ENCODE measurements around the gene ZNF283.

Gene ZNF283

DNA sequence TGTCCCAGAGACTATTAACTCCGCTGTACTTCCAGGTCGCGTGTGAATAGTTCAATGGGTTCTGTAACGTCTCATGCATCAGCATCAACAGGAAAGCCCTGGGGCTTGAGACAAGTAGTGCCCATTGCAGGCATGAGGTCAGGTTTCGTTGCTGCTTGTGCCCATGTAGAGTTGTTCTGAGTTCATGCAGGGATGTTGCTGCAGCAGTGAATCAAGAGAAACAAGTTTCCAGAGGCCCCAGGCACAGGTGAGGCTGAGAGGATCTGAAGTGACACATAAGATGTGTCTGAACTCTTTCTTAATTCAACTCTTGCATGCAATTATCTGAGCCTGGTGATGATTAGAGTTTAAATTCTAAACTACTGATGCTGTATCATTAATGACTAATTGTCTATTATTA, 8.6 kb upstream of the ZNF283 start (continued):
- TF ChIP-seq, protein P1, sequence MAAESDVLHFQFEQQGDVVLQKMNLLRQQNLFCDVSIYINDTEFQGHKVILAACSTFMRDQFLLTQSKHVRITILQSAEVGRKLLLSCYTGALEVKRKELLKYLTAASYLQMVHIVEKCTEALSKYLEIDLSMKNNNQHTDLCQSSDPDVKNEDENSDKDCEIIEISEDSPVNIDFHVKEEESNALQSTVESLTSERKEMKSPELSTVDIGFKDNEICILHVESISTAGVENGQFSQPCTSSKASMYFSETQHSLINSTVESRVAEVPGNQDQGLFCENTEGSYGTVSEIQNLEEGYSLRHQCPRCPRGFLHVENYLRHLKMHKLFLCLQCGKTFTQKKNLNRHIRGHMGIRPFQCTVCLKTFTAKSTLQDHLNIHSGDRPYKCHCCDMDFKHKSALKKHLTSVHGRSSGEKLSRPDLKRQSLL (tag by site-specific recombination; IDR thresholded peaks at IDR 0.05): no peak
- TF ChIP-seq MEIS1 (CRISPR knock-in tag; IDR thresholded peaks at IDR 0.05; ENCODE audit: borderline replicate concordance) (no peak), ZNF580 (tag by site-specific recombination; IDR thresholded peaks at IDR 0.05) (no peak)

DNA sequence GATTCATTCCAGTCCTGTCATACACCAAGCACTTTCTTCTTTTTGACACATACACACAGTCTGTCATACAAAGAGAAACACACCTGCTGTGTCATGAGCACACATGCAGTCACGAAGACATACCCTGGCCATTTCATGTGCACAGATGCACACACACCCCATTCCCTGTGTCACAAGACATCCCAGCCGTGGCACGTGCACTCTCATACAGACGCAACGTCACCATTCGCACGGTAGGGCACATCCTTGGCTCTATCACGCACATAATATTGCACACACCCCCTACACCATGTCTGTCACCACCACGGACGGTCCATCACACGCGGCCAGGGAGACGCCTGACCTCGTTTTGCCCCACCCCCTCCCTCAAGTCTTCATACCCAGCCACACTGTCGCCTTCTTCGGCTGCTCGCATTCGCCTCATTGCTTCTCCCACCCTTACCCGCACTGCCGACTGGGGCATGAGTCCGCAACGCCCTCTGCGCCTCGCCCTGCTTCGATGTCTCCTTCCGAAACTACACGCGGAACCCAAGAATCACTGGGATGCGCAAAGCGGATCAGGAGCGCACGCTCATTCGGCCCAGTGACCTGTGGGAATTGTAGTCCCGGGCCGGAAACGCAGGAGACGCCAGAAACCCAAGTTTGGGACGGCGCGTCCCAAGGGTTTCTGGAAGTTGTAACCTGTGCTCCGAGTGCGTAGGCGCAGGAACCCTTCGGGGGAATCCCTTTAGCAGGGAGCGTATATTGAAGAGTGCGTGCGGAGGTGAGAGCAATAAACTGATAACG, 6.8 kb upstream of the ZNF283 start:
- CTCF ChIA-PET: interaction anchor here (0.9 to 2.6 kb wide), 3 partner anchors 11 to 67 kb away, joined by 3 to 25 read pairs (median 4); no protein-coding TSS in a partner anchor

DNA sequence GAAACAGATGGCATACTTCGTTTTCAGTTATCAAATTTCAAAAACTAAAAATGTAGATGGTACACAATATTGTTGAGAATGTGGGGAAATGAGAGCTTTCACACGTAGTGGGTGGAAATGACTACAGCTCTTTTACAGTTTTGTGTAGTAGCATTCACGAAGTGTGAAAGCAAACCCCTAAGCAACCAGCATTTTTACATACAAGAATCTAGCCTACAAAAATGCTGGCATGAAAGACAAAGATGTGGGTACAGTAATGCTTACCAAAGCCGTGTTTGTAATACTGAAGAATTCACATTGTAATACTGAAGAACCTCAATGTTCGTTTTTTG, 6.3 kb upstream of the ZNF283 start:
- ChIA-PET CTCF (interaction anchor here (1.2 to 1.5 kb wide), 3 partner anchors 11 to 374 kb away, joined by 3 to 8 read pairs (median 4); no protein-coding TSS in a partner anchor), POLR2A (no interaction called here)
- H3K4me1 ChIP-seq (ENCODE audit: control insufficient read depth, insufficient read depth, low read length): no peaks in the 10 kb centered on the region
- peaks cover 26% of the 10 kb centered on the region for H3K9me3 ChIP-seq (ENCODE audit: control insufficient read depth, insufficient read depth, low read depth, low read length)
- no peak overlapping the region for H3K27ac ChIP-seq (ENCODE audit: extremely low read depth, low read depth, low read length)
- H3K4me3 ChIP-seq (ENCODE audit: low read depth, low read length): no peak overlapping the region
- no peaks in the 10 kb centered on the region; a peak in 2 of 3 replicates for H3K36me3 ChIP-seq (ENCODE audit: control insufficient read depth in 2 of 2, insufficient read depth in 1 of 2, low read length in 2 of 2)
- TF ChIP-seq ZNF112 (tag by site-specific recombination; IDR thresholded peaks at IDR 0.05): no peak
- no peak for TF ChIP-seq ZSCAN23 (tag by site-specific recombination; IDR thresholded peaks at IDR 0.05)
- no peak for TF ChIP-seq ZNF18 (tag by site-specific recombination; IDR thresholded peaks at IDR 0.05)
- no peak for TF ChIP-seq ZNF391 (tag by site-specific recombination; IDR thresholded peaks at IDR 0.05; ENCODE audit: borderline replicate concordance, low read depth)
- no peak for TF ChIP-seq ZBTB11 (tag by site-specific recombination; conservative IDR thresholded peaks at IDR 0.05; ENCODE audit: low read depth)
- TF ChIP-seq ZNF184 (tag by site-specific recombination; IDR thresholded peaks at IDR 0.05): no peak
- no peak for TF ChIP-seq AEBP2 (tag by site-specific recombination; IDR thresholded peaks at IDR 0.05; ENCODE audit: borderline replicate concordance)
- TF ChIP-seq ZNF280C (tag by site-specific recombination; IDR thresholded peaks at IDR 0.05): no peak
- no peak for TF ChIP-seq KLF16 (tag by site-specific recombination; IDR thresholded peaks at IDR 0.05)
- TF ChIP-seq ZNF501 (tag by site-specific recombination; IDR thresholded peaks at IDR 0.05): no peak
- TF ChIP-seq ZNF510 (tag by site-specific recombination; IDR thresholded peaks at IDR 0.05; ENCODE audit: insufficient replicate concordance): no peak
- no peak for TF ChIP-seq ZNF585B (tag by site-specific recombination; IDR thresholded peaks at IDR 0.05)
- TF ChIP-seq ZNF354C (tag by site-specific recombination; IDR thresholded peaks at IDR 0.05; ENCODE audit: borderline replicate concordance, low read depth): no peak
- TF ChIP-seq MEIS1 (CRISPR knock-in tag; IDR thresholded peaks at IDR 0.05; ENCODE audit: borderline replicate concordance): no peak
- TF ChIP-seq ZBTB10 (tag by site-specific recombination; IDR thresholded peaks at IDR 0.05): no peak

More for the DNA sequence above, 6.8 kb upstream of the ZNF283 start:
- Histone ChIP-seq H3K9me3 (ENCODE audit: control insufficient read depth, insufficient read depth, low read depth, low read length) (peaks cover 26% of the 10 kb centered on the region), H3K36me3 (ENCODE audit: control insufficient read depth in 2 of 2, insufficient read depth in 1 of 2, low read length in 2 of 2) (no peaks in the 10 kb centered on the region; a peak in 2 of 3 replicates), H3K4me3 (ENCODE audit: low read depth, low read length) (no peak overlapping the region), H3K27ac (ENCODE audit: extremely low read depth, low read depth, low read length) (no peak overlapping the region), H3K4me1 (ENCODE audit: control insufficient read depth, insufficient read depth, low read length) (no peaks in the 10 kb centered on the region)
- POLR2A ChIA-PET: no interaction called here
- 0 out of 2 replicates have a peak, but pooled peaks have one; percentile 31 for TF ChIP-seq ZNF311 (tag by site-specific recombination; IDR thresholded peaks at IDR 0.05; ENCODE audit: borderline replicate concordance)
- no peak for TF ChIP-seq WT1 (tag by site-specific recombination; IDR thresholded peaks at IDR 0.05)

Measured in HEK293 (cell line).